ENCODE measurements around the gene CDK19. TPM values are rescaled to one million over a fixed set of nuclear protein-coding genes. Genes with fewer than 3 reads are reported as not detected.

Gene CDK19
- total and polyA plus RNA-seq, 10 of the 15 experiments (the other 5 are each of a cell fraction or from before 2014, with no cell fraction given): 4.6 to 21.4 (median 12.4) TPM

GRCh38 chr6:110674096-110674495, 141.2 kb downstream of the CDK19 start:
- CTCF ChIA-PET: interaction anchor here (0.6 to 1.4 kb wide), 3 partner anchors 275 to 513 kb away, joined by 3 to 4 read pairs (median 3); partner anchors contain the start of gene RPF2
- SMC1A ChIA-PET (ENCODE audit: uncharacterized antibody, unreplicated experiment): interaction anchor here (0.6 to 2.5 kb wide), 8 partner anchors 9 to 276 kb away, joined by 3 to 10 read pairs (median 4); no protein-coding TSS in a partner anchor
- Histone ChIP-seq H3K9me3 (replicated peaks; ENCODE audit: control insufficient read depth, insufficient read depth, low read length) (no peaks in the 10 kb centered on the region), H2AFZ (ENCODE audit: control insufficient read depth, low read depth, low read length) (no peak overlapping the region), H3K79me2 (ENCODE audit: control insufficient read depth, insufficient read depth, low read length) (no peaks in the 10 kb centered on the region), H3K4me3 (no peak overlapping the region), H4K20me1 (ENCODE audit: control insufficient read depth, insufficient read depth) (no peaks in the 10 kb centered on the region), H3K27me3 (replicated peaks in 1 of 2; ENCODE audit: control insufficient read depth in 2 of 2, insufficient read depth in 2 of 2, low read length in 1 of 2) (no peaks in the 10 kb centered on the region), H3K4me2 (ENCODE audit: control insufficient read depth, insufficient read depth) (no peak overlapping the region), H3K4me1 (ENCODE audit: control insufficient read depth, insufficient read depth, low read length) (no peaks in the 10 kb centered on the region), H3K36me3 (ENCODE audit: control insufficient read depth in 2 of 2, insufficient read depth in 2 of 2, low read length in 1 of 2) (no peaks in the 10 kb centered on the region; a peak in 1 of 4 replicates), H3K27ac (ENCODE audit: control insufficient read depth, insufficient read depth) (no peak overlapping the region), H3K9ac (ENCODE audit: control insufficient read depth, insufficient read depth, low read length) (no peak overlapping the region)
- in situ Hi-C loops (cut with MboI) (no loop called here), intact Hi-C loops (cut with micrococcal nuclease; ENCODE audit: unreplicated experiment) (no loop called here)
- FAIRE-seq: no peak
- 0% methylated on average over 1 of the region's 1 CpG for WGBS (ENCODE audit: insufficient coverage, insufficient replicate concordance, low lambda C conversion rate, missing lambda C conversion rate)
- no peak for DNase-seq (ENCODE audit: low read depth, low spot score)
- BruUV-seq (replicated peaks): no TSS peak
- POLR2A ChIA-PET: interaction anchor here (0.7 to 1.1 kb wide), 2 partner anchors 25 to 40 kb away, joined by 3 read pairs; no protein-coding TSS in a partner anchor
- ATAC-seq: no peak
- RAD21 ChIA-PET (ENCODE audit: unreplicated experiment): interaction anchor here (0.8 to 2.1 kb wide), 3 partner anchors 8 to 337 kb away, joined by 3 to 8 read pairs (median 3); no protein-coding TSS in a partner anchor
- TF ChIP-seq NR2F1 (conservative IDR thresholded peaks at IDR 0.05) (no peak), ASH2L (IDR thresholded peaks at IDR 0.05; ENCODE audit: borderline replicate concordance, low read depth) (no peak), BCLAF1 (IDR thresholded peaks at IDR 0.05) (no peak), TCF12 (IDR thresholded peaks at IDR 0.05; ENCODE audit: low read depth, low read length) (no peak), FOXM1 (IDR thresholded peaks at IDR 0.05; ENCODE audit: low read depth, low read length) (no peak), SPI1 (IDR thresholded peaks at IDR 0.05; ENCODE audit: borderline replicate concordance, insufficient read depth, low read depth, low read length) (no peak), SUZ12 (IDR thresholded peaks at IDR 0.05; ENCODE audit: unreplicated experiment) (no peak), SP1 (IDR thresholded peaks at IDR 0.05; ENCODE audit: low read depth, low read length) (no peak), JUND (IDR thresholded peaks at IDR 0.05; ENCODE audit: low read depth, low read length) (no peak), HDGF (IDR thresholded peaks at IDR 0.05) (no peak), ZNF592 (IDR thresholded peaks at IDR 0.05) (no peak), NFXL1 (IDR thresholded peaks at IDR 0.05; ENCODE audit: borderline replicate concordance) (no peak), SMC3 (IDR thresholded peaks at IDR 0.05; ENCODE audit: borderline replicate concordance, low read length) (no peak), ZNF384 (IDR thresholded peaks at IDR 0.05; ENCODE audit: borderline replicate concordance, low read depth, low read length) (no peak), SKIL (IDR thresholded peaks at IDR 0.05; ENCODE audit: low read depth, poor library complexity, severe bottlenecking) (no peak), SMAD5 (IDR thresholded peaks at IDR 0.05; ENCODE audit: low read depth) (no peak)

Data from GM12878 (cell line).